IMR-90 (cell line): ENCODE measurements around the gene EMC8. TPM values are rescaled to one million over a fixed set of nuclear protein-coding genes. Genes with fewer than 3 reads are reported as not detected.

ENCODE experiments used
- ATAC-seq: fragments of 200-7000 bp; cut with Tn5 transposase; 2 replicates; pipeline ENCODE4 v1.9.1; 2020; ENCODE audit warnings: low read depth, mild to moderate bottlenecking, moderate library complexity
- BruUV-seq: library from RNA; stranded (reverse); fragments of 400-500 nt; replicated peaks from 2 replicates; lab custom pipeline; 2021; lab: Mats Ljungman, UMichigan
- CTCF ChIA-PET: fragments of 300-600 bp; formaldehyde crosslinking; extraction: SDS; loops from one replicate; lab custom pipeline; 2021; ENCODE audit warnings: antibody characterized with exemption; lab: Yijun Ruan, JAX
- POLR2A ChIA-PET: fragments of 300-600 bp; sonication (Branson Sonifier 250); formaldehyde crosslinking; loops from one replicate; lab custom pipeline; 2022; ENCODE audit warnings: antibody characterized with exemption; ENCODE audit not compliant: unreplicated experiment; lab: Charles Lee
- DNase-seq: peaks from one replicate; pipeline ENCODE4 v3.0.0; 2013
- H2AFZ ChIP-seq: replicated peaks from 2 replicates; pipeline ENCODE3; 2013; ENCODE audit warnings: low read length, mild to moderate bottlenecking; ENCODE audit not compliant: poor library complexity
- H2AK5ac ChIP-seq: 2 replicates; pipeline ENCODE4 v1.6.1; 2013; ENCODE audit warnings: low read depth, low read length, inconsistent platforms
- H2AK9ac ChIP-seq: replicated peaks from 2 replicates; pipeline ENCODE3; 2013; ENCODE audit warnings: mild to moderate bottlenecking, low read depth, low read length, moderate library complexity; ENCODE audit not compliant: poor library complexity
- H2BK120ac ChIP-seq: 2 replicates; pipeline ENCODE4 v1.6.1; 2013; ENCODE audit warnings: low read depth, low read length, inconsistent platforms
- H2BK15ac ChIP-seq: 3 replicates; pipeline ENCODE4 v1.6.1; 2013; ENCODE audit warnings: low read depth, low read length, inconsistent platforms
- H2BK20ac ChIP-seq: 2 replicates; pipeline ENCODE4 v1.6.1; 2013; ENCODE audit warnings: low read depth, mild to moderate bottlenecking, inconsistent platforms, low read length, moderate library complexity
- H2BK5ac ChIP-seq: 2 replicates; pipeline ENCODE4 v1.6.1; 2013; ENCODE audit warnings: mild to moderate bottlenecking, low read depth, low read length, inconsistent platforms; ENCODE audit not compliant: poor library complexity, severe bottlenecking
- H3K14ac ChIP-seq: replicated peaks from 2 replicates; pipeline ENCODE4 v1.6.1; 2013; ENCODE audit warnings: low read depth, low read length, inconsistent platforms
- H3K18ac ChIP-seq: 2 replicates; pipeline ENCODE4 v1.6.1; 2013; ENCODE audit warnings: low read depth, low read length, control low read depth
- H3K23ac ChIP-seq: 2 replicates; pipeline ENCODE4 v1.6.1; 2013; ENCODE audit warnings: low read depth, low read length, inconsistent platforms
- H3K27ac ChIP-seq: 2 replicates; pipeline ENCODE4 v1.5.1; 2013; ENCODE audit warnings: mild to moderate bottlenecking, control low read depth, low read length; ENCODE audit not compliant: insufficient read depth
- H3K27me3 ChIP-seq: 2 replicates; pipeline ENCODE4 v1.6.1; 2013; ENCODE audit warnings: low read length; ENCODE audit not compliant: control insufficient read depth, insufficient read depth
- H3K36me3 ChIP-seq: 2 replicates; pipeline ENCODE4 v1.6.1; 2013; ENCODE audit warnings: low read length, mixed read lengths; ENCODE audit not compliant: control insufficient read depth, insufficient read depth
- H3K4ac ChIP-seq: 2 replicates; pipeline ENCODE4 v1.6.1; 2013; ENCODE audit warnings: low read depth, low read length, inconsistent platforms
- H3K4me1 ChIP-seq: 2 replicates; pipeline ENCODE4 v1.6.1; 2013; ENCODE audit warnings: low read length, mixed read lengths; ENCODE audit not compliant: control insufficient read depth, insufficient read depth
- H3K4me2 ChIP-seq: 2 replicates; pipeline ENCODE4 v1.6.1; 2013; ENCODE audit warnings: low read depth, mild to moderate bottlenecking, control low read depth, low read length, moderate library complexity
- H3K4me3 ChIP-seq: 2 replicates; pipeline ENCODE4 v1.5.1; 2013; ENCODE audit warnings: low read depth, mild to moderate bottlenecking, control low read depth, low read length, moderate library complexity; ENCODE audit not compliant: insufficient read depth
- H3K56ac ChIP-seq: 2 replicates; pipeline ENCODE4 v1.6.1; 2013; ENCODE audit warnings: low read length, inconsistent platforms; ENCODE audit not compliant: insufficient read depth; ENCODE audit errors: extremely low read depth
- H3K79me1 ChIP-seq, 2 experiments: 2 replicates each; pipeline ENCODE4 v1.6.1; 2013; ENCODE audit warnings: low read length in 2 of 2, inconsistent platforms in 1 of 2, low read depth in 1 of 2
- H3K9ac ChIP-seq: 2 replicates; pipeline ENCODE4 v1.6.1; 2013; ENCODE audit warnings: low read depth, low read length, control low read depth
- H3K9me1 ChIP-seq: 2 replicates; pipeline ENCODE4 v1.6.1; 2013; ENCODE audit warnings: low read length, inconsistent platforms; ENCODE audit not compliant: insufficient read depth
- H3K9me3 ChIP-seq: 2 replicates; pipeline ENCODE4 v1.6.1; 2013; ENCODE audit warnings: low read length; ENCODE audit not compliant: control insufficient read depth, insufficient read depth
- H4K20me1 ChIP-seq: 2 replicates; pipeline ENCODE4 v1.6.1; 2013; ENCODE audit warnings: low read length, inconsistent platforms; ENCODE audit not compliant: insufficient read depth
- H4K5ac ChIP-seq: 2 replicates; pipeline ENCODE4 v1.6.1; 2013; ENCODE audit warnings: mild to moderate bottlenecking, low read depth, low read length, control low read depth
- H4K8ac ChIP-seq, 2 experiments: 2 replicates each; pipeline ENCODE4 v1.6.1; 2013; ENCODE audit warnings: low read depth in 2 of 2, low read length in 2 of 2, control low read depth in 1 of 2, inconsistent platforms in 1 of 2
- H4K91ac ChIP-seq: 2 replicates; pipeline ENCODE4 v1.6.1; 2013; ENCODE audit warnings: low read depth, low read length, inconsistent platforms; ENCODE audit not compliant: insufficient read depth
- BHLHE40 ChIP-seq: fragments of 150-350 bp; IDR thresholded peaks from 2 replicates; pipeline ENCODE4 v1.6.1; 2016; ENCODE audit warnings: mild to moderate bottlenecking, low read depth, low read length
- CEBPB ChIP-seq: IDR thresholded peaks from 2 replicates; pipeline ENCODE4 v1.6.1; 2012; ENCODE audit warnings: low read depth, low read length, improper control_type of control experiment
- FOS ChIP-seq: fragments of 150-350 bp; IDR thresholded peaks from 2 replicates; pipeline ENCODE4 v1.6.1; 2016; ENCODE audit warnings: low read depth, low read length
- MAFK ChIP-seq: IDR thresholded peaks from 2 replicates; pipeline ENCODE4 v1.6.1; 2012; ENCODE audit warnings: low read depth, low read length, improper control_type of control experiment
- MAZ ChIP-seq: IDR thresholded peaks from 2 replicates; pipeline ENCODE4 v1.6.1; 2012; ENCODE audit warnings: low read depth, mild to moderate bottlenecking, low read length, improper control_type of control experiment, moderate library complexity, borderline replicate concordance
- NFE2L2 ChIP-seq: fragments of 150-350 bp; IDR thresholded peaks from 2 replicates; pipeline ENCODE4 v1.6.1; 2016; ENCODE audit warnings: low read depth, mild to moderate bottlenecking, low read length
- RCOR1 ChIP-seq: IDR thresholded peaks from 2 replicates; pipeline ENCODE4 v1.6.1; 2012; ENCODE audit warnings: mild to moderate bottlenecking, low read length, improper control_type of control experiment; ENCODE audit not compliant: insufficient replicate concordance
- RFX5 ChIP-seq: IDR thresholded peaks from 2 replicates; pipeline ENCODE4 v1.8.0; 2012; ENCODE audit warnings: low read depth, mild to moderate bottlenecking, low read length, moderate library complexity
- WGBS, 2 experiments: methylation state at CpG; one replicate each; pipeline versions ENCODE4 v1.1.5 to v1.1.7; 2013; ENCODE audit warnings: missing lambda C conversion rate in 2 of 2; ENCODE audit not compliant: insufficient read length in 1 of 2; ENCODE audit errors: extremely low coverage in 2 of 2; 5-methylcytosine and 5-hydroxymethylcytosine counted together
- dilution Hi-C: fragments of 300-500 bp; cut with HindIII; formaldehyde crosslinking; loops from one replicate; pipeline ENCODE4 v1.14.3; 2018; ENCODE audit warnings: low sequenced_read_pairs; ENCODE audit not compliant: unreplicated experiment
- in situ Hi-C: fragments of 300-500 bp; cut with MboI; formaldehyde crosslinking; loops from 3 replicates; pipeline ENCODE4 v1.14.3; 2019; ENCODE audit warnings: low sequenced_read_pairs, inconsistent platforms, mixed read lengths
- intact Hi-C: fragments of 100-400 bp; cut with micrococcal nuclease; formaldehyde crosslinking; loops from 2 replicates; pipeline ENCODE4 v1.10.0; 2022
- polyA plus RNA-seq, 3 experiments: library from polyadenylated mRNA; depleted of rRNA; stranded (reverse); fragments of >200 nt; gene quantifications; 2 replicates each; pipeline ENCODE4 v1.2.3, GENCODE V29; 2012; ENCODE audit warnings: low replicate concordance in 1 of 3
- total RNA-seq: library from RNA; depleted of rRNA; stranded (reverse); fragments of >200 nt; gene quantifications from 2 replicates; pipeline ENCODE4 v1.2.3, GENCODE V29; 2012
- TF ChIP-seq, protein P1 (sequence below): fragments of 150-350 bp; IDR thresholded peaks from 2 replicates; pipeline ENCODE4 v1.6.1; 2016; ENCODE audit warnings: low read depth, mild to moderate bottlenecking, low read length, moderate library complexity, borderline replicate concordance
- TF ChIP-seq, protein P2 (sequence below): conservative IDR thresholded peaks from 2 replicates; pipeline ENCODE4 v1.5.1; 2012; ENCODE audit warnings: mild to moderate bottlenecking, low read depth, low read length, improper control_type of control experiment

Gene EMC8
- total and polyA plus RNA-seq, 2 of the 4 experiments (the other 2 are of a cell fraction): 23.7 to 48.9 TPM

DNA sequence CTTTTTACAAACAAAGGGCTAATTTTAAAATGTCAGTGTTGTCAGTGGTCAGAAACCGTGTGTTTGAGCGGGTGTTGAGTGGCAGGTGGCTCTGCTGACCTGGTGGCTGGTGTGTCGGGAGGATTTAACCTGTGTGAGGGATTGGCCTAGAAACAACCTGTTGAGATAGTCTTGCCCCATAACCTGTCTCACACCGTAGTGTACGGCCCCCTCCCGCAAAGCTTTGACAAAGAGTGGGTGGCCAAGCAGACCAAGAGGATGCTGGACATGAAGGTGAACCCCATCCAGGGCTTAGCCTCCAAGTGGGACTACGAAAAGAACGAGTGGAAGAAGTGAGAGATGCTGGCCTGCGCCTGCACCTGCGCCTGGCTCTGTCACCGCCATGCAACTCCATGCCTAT lies 7.2 kb upstream of the EMC8 start:
- CTCF ChIA-PET: interaction anchor here (1.0 kb wide), 1 partner anchor 13 kb away, joined by 6 read pairs; no protein-coding TSS in a partner anchor
- in situ Hi-C loops: loop anchor here (25.0 kb wide), 1 partner anchor 506 kb away; no protein-coding TSS in a partner anchor
- BruUV-seq: no TSS peak

More for the DNA sequence above, 7.2 kb upstream of the EMC8 start:
- WGBS, 2 experiments: 100% methylated on average over 2 of the region's 11 CpGs; no CpG with 5 or more reads in 1 of the 2 experiments
- Histone ChIP-seq H4K20me1 (peaks cover 23% of the 10 kb centered on the region; the same call in 1 of the 2 replicates), H3K9me3 (no peaks in the 10 kb centered on the region), H4K8ac (no peak overlapping the region), H3K18ac (no peak overlapping the region), H2BK120ac (no peak overlapping the region), H4K5ac (no peak overlapping the region), H2AFZ (no peak overlapping the region), H2BK20ac (no peak overlapping the region), H3K9ac (no peak overlapping the region), H3K4me2 (no peak overlapping the region), H3K4ac (no peak overlapping the region), H2AK9ac (no peak overlapping the region), H3K9me1 (no peaks in the 10 kb centered on the region; the same call in 1 of the 2 replicates), H3K36me3 (peaks cover 42% of the 10 kb centered on the region), H2BK5ac (no peak overlapping the region), H3K4me1 (no peaks in the 10 kb centered on the region), H3K27me3 (peaks cover 6% of the 10 kb centered on the region), H3K14ac (no peak overlapping the region), H2AK5ac (no peak overlapping the region), H3K56ac (no peak overlapping the region), H4K91ac (no peak overlapping the region), H2BK15ac (no peak overlapping the region), H3K23ac (no peak overlapping the region), H3K4me3 (no peak overlapping the region), H3K79me1 (peaks cover 27 to 36% of the 10 kb centered on the region in 2 experiments), H3K27ac (no peak overlapping the region)
- ATAC-seq (no peak), DNase-seq (no peak)
- no peak for TF ChIP-seq RCOR1
- no peak for TF ChIP-seq CEBPB
- no peak for TF ChIP-seq RFX5
- no peak for TF ChIP-seq BHLHE40
- no peak for TF ChIP-seq NFE2L2
- TF ChIP-seq, protein P1, sequence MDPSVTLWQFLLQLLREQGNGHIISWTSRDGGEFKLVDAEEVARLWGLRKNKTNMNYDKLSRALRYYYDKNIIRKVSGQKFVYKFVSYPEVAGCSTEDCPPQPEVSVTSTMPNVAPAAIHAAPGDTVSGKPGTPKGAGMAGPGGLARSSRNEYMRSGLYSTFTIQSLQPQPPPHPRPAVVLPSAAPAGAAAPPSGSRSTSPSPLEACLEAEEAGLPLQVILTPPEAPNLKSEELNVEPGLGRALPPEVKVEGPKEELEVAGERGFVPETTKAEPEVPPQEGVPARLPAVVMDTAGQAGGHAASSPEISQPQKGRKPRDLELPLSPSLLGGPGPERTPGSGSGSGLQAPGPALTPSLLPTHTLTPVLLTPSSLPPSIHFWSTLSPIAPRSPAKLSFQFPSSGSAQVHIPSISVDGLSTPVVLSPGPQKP: no peak
- TF ChIP-seq, protein P2, sequence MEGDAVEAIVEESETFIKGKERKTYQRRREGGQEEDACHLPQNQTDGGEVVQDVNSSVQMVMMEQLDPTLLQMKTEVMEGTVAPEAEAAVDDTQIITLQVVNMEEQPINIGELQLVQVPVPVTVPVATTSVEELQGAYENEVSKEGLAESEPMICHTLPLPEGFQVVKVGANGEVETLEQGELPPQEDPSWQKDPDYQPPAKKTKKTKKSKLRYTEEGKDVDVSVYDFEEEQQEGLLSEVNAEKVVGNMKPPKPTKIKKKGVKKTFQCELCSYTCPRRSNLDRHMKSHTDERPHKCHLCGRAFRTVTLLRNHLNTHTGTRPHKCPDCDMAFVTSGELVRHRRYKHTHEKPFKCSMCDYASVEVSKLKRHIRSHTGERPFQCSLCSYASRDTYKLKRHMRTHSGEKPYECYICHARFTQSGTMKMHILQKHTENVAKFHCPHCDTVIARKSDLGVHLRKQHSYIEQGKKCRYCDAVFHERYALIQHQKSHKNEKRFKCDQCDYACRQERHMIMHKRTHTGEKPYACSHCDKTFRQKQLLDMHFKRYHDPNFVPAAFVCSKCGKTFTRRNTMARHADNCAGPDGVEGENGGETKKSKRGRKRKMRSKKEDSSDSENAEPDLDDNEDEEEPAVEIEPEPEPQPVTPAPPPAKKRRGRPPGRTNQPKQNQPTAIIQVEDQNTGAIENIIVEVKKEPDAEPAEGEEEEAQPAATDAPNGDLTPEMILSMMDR: no peak
- TF ChIP-seq MAFK: no peak
- no peak for TF ChIP-seq FOS
- no peak for TF ChIP-seq MAZ
- dilution Hi-C loops: no loop called here
- intact Hi-C loops: no loop called here
- POLR2A ChIA-PET: no interaction called here
